ENCODE measurements around the gene CHN2.
"Not testable (repeated sequence)": the region's sequence is repeated elsewhere in the genome, so short reads cannot be mapped to it uniquely, and the experiment has no call there.

The CHN2 gene

GRCh38 chr7:29190349-29191045 is 4.1 kb upstream of the CHN2 start:
- DNase-seq, result peak; percentile 35 to 56

- DNase-seq, result no peak
These were observed 2.3 kb upstream of the CHN2 start for GRCh38 chr7:29192323-29192722.

GRCh38 chr7:29192811-29193210 is 1.8 kb upstream of the CHN2 start:
- no peak for DNase-seq

GRCh38 chr7:29193316-29194205 is 1.0 kb upstream of the CHN2 start:
- DNase-seq, result no peak

- no peak for DNase-seq
These were observed 375 bp upstream of the CHN2 start for GRCh38 chr7:29194206-29194593.

GRCh38 chr7:29196191-29196590 is 1.6 kb downstream of the CHN2 start:
- DNase-seq, result no peak

- no peak for DNase-seq
These were observed 2.5 kb downstream of the CHN2 start for GRCh38 chr7:29196971-29197595.

GRCh38 chr7:29197916-29198315 is 3.3 kb downstream of the CHN2 start:
- DNase-seq, result no peak

- DNase-seq, result no peak
These were observed 5.2 kb downstream of the CHN2 start for GRCh38 chr7:29199776-29200175.

GRCh38 chr7:29202651-29203069 is 8.1 kb downstream of the CHN2 start:
- no peak for DNase-seq

- no peak for DNase-seq
These were observed 10.1 kb downstream of the CHN2 start for GRCh38 chr7:29204491-29205272.

GRCh38 chr7:29207162-29207801 is 12.7 kb downstream of the CHN2 start:
- no peak for DNase-seq

GRCh38 chr7:29208410-29209250 is 14.1 kb downstream of the CHN2 start:
- no peak for DNase-seq

- DNase-seq, result no peak
These were observed 15.2 kb downstream of the CHN2 start for GRCh38 chr7:29209745-29210144.

- not testable (repeated sequence) for DNase-seq
These were observed 18.2 kb downstream of the CHN2 start for GRCh38 chr7:29212736-29213135.

- no peak for DNase-seq
These were observed 19.5 kb downstream of the CHN2 start for GRCh38 chr7:29214056-29214455.

- DNase-seq, result no peak
These were observed 20.2 kb downstream of the CHN2 start for GRCh38 chr7:29214816-29215215.

- DNase-seq, result no peak
These were observed 21.6 kb downstream of the CHN2 start for GRCh38 chr7:29216128-29216527.

- DNase-seq, result no peak
These were observed 22.5 kb downstream of the CHN2 start for GRCh38 chr7:29217113-29217512.

GRCh38 chr7:29224726-29225125 is 30.2 kb downstream of the CHN2 start:
- DNase-seq, result no peak

- DNase-seq, result no peak
These were observed 33.9 kb downstream of the CHN2 start for GRCh38 chr7:29228289-29229011.

Data from NCI-H1930 (cell line).